ENCODE data around the gene UBA52.

UBA52 gene

GRCh38 chr19:18558202-18558555 is 13.5 kb upstream of the UBA52 start:
- peaks cover 9% of the 10 kb centered on the region for H3K79me2 ChIP-seq (ENCODE audit: control insufficient read depth, insufficient read depth, low read length, poor library complexity)
- no CpG with 5 or more reads among the region's 11 CpGs for WGBS (ENCODE audit: extremely low coverage, insufficient coverage, insufficient read length)
- H3K36me3 ChIP-seq (ENCODE audit: control insufficient read depth in 1 of 2, insufficient read depth in 2 of 2, low read length in 2 of 2), result peaks cover 14 to 19% of the 10 kb centered on the region in 2 experiments

DNA sequence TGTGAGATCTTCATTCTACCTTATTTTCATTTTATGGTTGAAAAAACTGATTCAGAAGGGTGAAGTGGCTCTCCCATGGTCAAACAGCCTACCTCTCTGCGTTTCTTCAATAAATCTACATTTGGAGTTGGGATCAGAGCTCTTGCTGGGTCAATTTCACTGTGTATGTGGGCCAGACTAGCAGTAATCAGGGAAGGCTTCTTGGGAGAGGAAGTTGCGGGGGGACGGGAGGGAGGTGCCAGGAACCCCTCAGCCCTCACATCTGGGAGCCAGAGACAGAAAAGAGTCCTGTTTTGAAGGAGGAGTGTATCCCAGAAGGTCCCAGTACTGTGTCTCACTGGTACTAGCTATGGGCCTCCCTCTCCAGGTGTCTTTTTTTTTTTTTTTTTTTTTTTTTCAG is 13.1 kb upstream of the UBA52 start:
- H3K27ac ChIP-seq (ENCODE audit: low read depth, low read length), result no peak overlapping the region
- WGBS (ENCODE audit: extremely low coverage, insufficient coverage, insufficient read length), result no CpG with 5 or more reads among the region's 3 CpGs
- peaks cover 6% of the 10 kb centered on the region for H3K79me1 ChIP-seq (ENCODE audit: low read length)
- H3K4me3 ChIP-seq (ENCODE audit: low read depth, low read length), result no peak overlapping the region
- no peak overlapping the region for H2BK5ac ChIP-seq (ENCODE audit: low read depth, low read length, poor library complexity)
- no peak for DNase-seq
- peaks cover 9% of the 10 kb centered on the region for H3K79me2 ChIP-seq (ENCODE audit: control insufficient read depth, insufficient read depth, low read length, poor library complexity)
- H2BK12ac ChIP-seq (ENCODE audit: low read length), result no peak overlapping the region
- H2AK5ac ChIP-seq (ENCODE audit: low read length), result no peak overlapping the region
- peaks cover 0 to 9% of the 10 kb centered on the region in 2 experiments for H3K4me1 ChIP-seq (ENCODE audit: control insufficient read depth in 1 of 2, insufficient read depth in 2 of 2, low read length in 2 of 2)
- H4K8ac ChIP-seq (ENCODE audit: low read depth, low read length), result peak overlapping the region; percentile 93
- peak overlapping the region; percentile 92 for H3K9ac ChIP-seq (ENCODE audit: low read length)
- no peaks in the 10 kb centered on the region for H3K9me3 ChIP-seq (ENCODE audit: insufficient read depth, low read depth, low read length)
- H4K12ac ChIP-seq (ENCODE audit: low read depth, low read length), result no peak overlapping the region
- H3K23ac ChIP-seq (ENCODE audit: low read length), result no peak overlapping the region
- H2BK120ac ChIP-seq (ENCODE audit: insufficient read depth, low read length, poor library complexity), result no peak overlapping the region
- peak overlapping the region; percentile 94 for H3K4ac ChIP-seq (ENCODE audit: low read depth, low read length)
- no peaks in the 10 kb centered on the region for H3K27me3 ChIP-seq (ENCODE audit: insufficient read depth, low read length)
- no peak overlapping the region for H2AFZ ChIP-seq (ENCODE audit: insufficient read depth, low read length, poor library complexity)
- H3K36me3 ChIP-seq (ENCODE audit: control insufficient read depth in 1 of 2, insufficient read depth in 2 of 2, low read length in 2 of 2), result peaks cover 19 to 22% of the 10 kb centered on the region in 2 experiments
- H3K18ac ChIP-seq (ENCODE audit: low read length), result peak overlapping the region; percentile 29
- no peak overlapping the region for H3K14ac ChIP-seq (ENCODE audit: low read length)
- peak overlapping the region; percentile 96 for H3K4me2 ChIP-seq (ENCODE audit: low read length)
- H4K91ac ChIP-seq (ENCODE audit: low read depth, low read length), result no peak overlapping the region

More at GRCh38 chr19:18558202-18558555, 13.5 kb upstream of the UBA52 start:
- Histone ChIP-seq H4K12ac (ENCODE audit: low read depth, low read length) (peak overlapping the region; percentile 95), H2BK12ac (ENCODE audit: low read length) (no peak overlapping the region), H3K4me3 (ENCODE audit: low read depth, low read length) (peak overlapping the region; percentile 87), H3K18ac (ENCODE audit: low read length) (peak overlapping the region; percentile 92), H2BK5ac (ENCODE audit: low read depth, low read length, poor library complexity) (peak overlapping the region; percentile 62), H3K79me1 (ENCODE audit: low read length) (peaks cover 6% of the 10 kb centered on the region), H2BK120ac (ENCODE audit: insufficient read depth, low read length, poor library complexity) (peak overlapping the region; percentile 73), H3K27ac (ENCODE audit: low read depth, low read length) (peak overlapping the region; percentile 8), H3K9ac (ENCODE audit: low read length) (peak overlapping the region; percentile 92), H2AK5ac (ENCODE audit: low read length) (peak overlapping the region; percentile 94), H2AFZ (ENCODE audit: insufficient read depth, low read length, poor library complexity) (peak overlapping the region; percentile 66), H3K4me1 (ENCODE audit: control insufficient read depth in 1 of 2, insufficient read depth in 2 of 2, low read length in 2 of 2) (peaks cover 0 to 9% of the 10 kb centered on the region in 2 experiments), H3K9me3 (ENCODE audit: insufficient read depth, low read depth, low read length) (no peaks in the 10 kb centered on the region), H3K27me3 (ENCODE audit: insufficient read depth, low read length) (no peaks in the 10 kb centered on the region), H4K91ac (ENCODE audit: low read depth, low read length) (peak overlapping the region; percentile 94), H4K8ac (ENCODE audit: low read depth, low read length) (peak overlapping the region; percentile 93), H3K4me2 (ENCODE audit: low read length) (peak overlapping the region; percentile 96), H3K4ac (ENCODE audit: low read depth, low read length) (peak overlapping the region; percentile 94), H3K14ac (ENCODE audit: low read length) (peak overlapping the region; percentile 95), H3K23ac (ENCODE audit: low read length) (no peak overlapping the region)
- DNase-seq, result peak in 1 of 2 donors; percentile 21

GRCh38 chr19:18559685-18560084 is 12.0 kb upstream of the UBA52 start:
- Histone ChIP-seq H2BK5ac (ENCODE audit: low read depth, low read length, poor library complexity) (no peak overlapping the region), H2BK120ac (ENCODE audit: insufficient read depth, low read length, poor library complexity) (no peak overlapping the region), H3K4me3 (ENCODE audit: low read depth, low read length) (no peak overlapping the region), H3K4ac (ENCODE audit: low read depth, low read length) (peak overlapping the region; percentile 66), H3K9me3 (ENCODE audit: insufficient read depth, low read depth, low read length) (no peaks in the 10 kb centered on the region), H3K4me1 (ENCODE audit: control insufficient read depth in 1 of 2, insufficient read depth in 2 of 2, low read length in 2 of 2) (peaks cover 0 to 9% of the 10 kb centered on the region in 2 experiments), H3K27me3 (ENCODE audit: insufficient read depth, low read length) (no peaks in the 10 kb centered on the region), H3K27ac (ENCODE audit: low read depth, low read length) (no peak overlapping the region), H3K79me2 (ENCODE audit: control insufficient read depth, insufficient read depth, low read length, poor library complexity) (peaks cover 9% of the 10 kb centered on the region), H4K8ac (ENCODE audit: low read depth, low read length) (no peak overlapping the region), H3K14ac (ENCODE audit: low read length) (no peak overlapping the region), H2AK5ac (ENCODE audit: low read length) (no peak overlapping the region), H4K91ac (ENCODE audit: low read depth, low read length) (no peak overlapping the region), H2BK12ac (ENCODE audit: low read length) (no peak overlapping the region), H2AFZ (ENCODE audit: insufficient read depth, low read length, poor library complexity) (no peak overlapping the region), H3K23ac (ENCODE audit: low read length) (no peak overlapping the region), H3K18ac (ENCODE audit: low read length) (no peak overlapping the region), H3K9ac (ENCODE audit: low read length) (no peak overlapping the region), H3K79me1 (ENCODE audit: low read length) (peaks cover 6% of the 10 kb centered on the region), H3K4me2 (ENCODE audit: low read length) (no peak overlapping the region), H4K12ac (ENCODE audit: low read depth, low read length) (no peak overlapping the region), H3K36me3 (ENCODE audit: control insufficient read depth in 1 of 2, insufficient read depth in 2 of 2, low read length in 2 of 2) (peaks cover 29 to 32% of the 10 kb centered on the region in 2 experiments)
- WGBS (ENCODE audit: extremely low coverage, insufficient coverage, insufficient read length), result no CpG with 5 or more reads among the region's 5 CpGs
- DNase-seq, result no peak

DNA sequence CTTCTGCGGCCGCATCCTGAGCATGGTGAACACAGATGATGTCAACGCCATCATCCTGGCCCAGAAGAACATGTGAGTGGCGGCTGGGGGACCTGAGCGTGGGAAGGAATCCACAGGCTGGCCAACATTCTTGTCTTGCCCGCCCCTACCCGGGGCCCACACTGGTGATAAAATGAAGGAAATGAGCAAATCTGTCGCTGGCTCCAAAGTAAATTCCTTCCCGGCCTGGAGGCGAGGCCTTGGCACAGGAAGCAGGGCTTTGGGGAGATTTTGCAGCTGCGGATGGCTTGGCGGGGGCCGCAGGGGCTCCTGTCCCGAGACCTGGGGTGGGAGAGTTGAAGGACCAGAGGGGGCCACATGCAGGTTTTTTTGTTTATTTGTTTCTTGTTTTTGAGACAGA is 9.6 kb upstream of the UBA52 start:
- peaks cover 6% of the 10 kb centered on the region for H3K79me1 ChIP-seq (ENCODE audit: low read length)
- peaks cover 51 to 53% of the 10 kb centered on the region in 2 experiments for H3K36me3 ChIP-seq (ENCODE audit: control insufficient read depth in 1 of 2, insufficient read depth in 2 of 2, low read length in 2 of 2)
- H2AK5ac ChIP-seq (ENCODE audit: low read length), result no peak overlapping the region
- no peak overlapping the region for H2BK120ac ChIP-seq (ENCODE audit: insufficient read depth, low read length, poor library complexity)
- no peak overlapping the region for H3K23ac ChIP-seq (ENCODE audit: low read length)
- no peak overlapping the region for H3K4me2 ChIP-seq (ENCODE audit: low read length)
- no peak overlapping the region for H3K14ac ChIP-seq (ENCODE audit: low read length)
- no peak overlapping the region for H4K12ac ChIP-seq (ENCODE audit: low read depth, low read length)
- peak overlapping the region; percentile 56 for H3K18ac ChIP-seq (ENCODE audit: low read length)
- no peak for DNase-seq
- H3K4me1 ChIP-seq (ENCODE audit: control insufficient read depth in 1 of 2, insufficient read depth in 2 of 2, low read length in 2 of 2), result peaks cover 0 to 9% of the 10 kb centered on the region in 2 experiments
- H3K4ac ChIP-seq (ENCODE audit: low read depth, low read length), result no peak overlapping the region
- no peaks in the 10 kb centered on the region for H3K9me3 ChIP-seq (ENCODE audit: insufficient read depth, low read depth, low read length)
- H3K27ac ChIP-seq (ENCODE audit: low read depth, low read length), result no peak overlapping the region
- peaks cover 9% of the 10 kb centered on the region for H3K79me2 ChIP-seq (ENCODE audit: control insufficient read depth, insufficient read depth, low read length, poor library complexity)
- no peak overlapping the region for H2BK12ac ChIP-seq (ENCODE audit: low read length)
- WGBS (ENCODE audit: extremely low coverage, insufficient coverage, insufficient read length), result no CpG with 5 or more reads among the region's 14 CpGs
- no peak overlapping the region for H2BK5ac ChIP-seq (ENCODE audit: low read depth, low read length, poor library complexity)
- H3K27me3 ChIP-seq (ENCODE audit: insufficient read depth, low read length), result no peaks in the 10 kb centered on the region
- no peak overlapping the region for H4K8ac ChIP-seq (ENCODE audit: low read depth, low read length)
- peak overlapping the region; percentile 36 for H3K9ac ChIP-seq (ENCODE audit: low read length)
- no peak overlapping the region for H2AFZ ChIP-seq (ENCODE audit: insufficient read depth, low read length, poor library complexity)
- H4K91ac ChIP-seq (ENCODE audit: low read depth, low read length), result no peak overlapping the region
- no peak overlapping the region for H3K4me3 ChIP-seq (ENCODE audit: low read depth, low read length)

Data from trophoblast cell (in vitro differentiated cells and primary cell).